CD14-positive monocyte (primary cell): Measurements from ENCODE around the gene NLRC5. TPM values are rescaled to one million over a fixed set of nuclear protein-coding genes. Genes with fewer than 3 reads are reported as not detected.

Experiments used
- DNase-seq, 3 donors: peaks; one replicate each; pipeline ENCODE4 v3.0.0-alpha.2; 2011 to 2022
- H2AFZ ChIP-seq: 2 replicates; pipeline ENCODE4 v1.6.0; 2012; ENCODE audit warnings: mild to moderate bottlenecking, low read depth, low read length, inconsistent platforms; ENCODE audit not compliant: insufficient read depth, poor library complexity, severe bottlenecking
- H3K27ac ChIP-seq, 2 donors: 1 replicate in 1 of 2; 2 replicates in 1 of 2; pipeline ENCODE4 v1.5.1; 2012 to 2013; ENCODE audit warnings: low read length in 2 of 2, control low read depth in 1 of 2, inconsistent platforms in 1 of 2, low read depth in 1 of 2, mild to moderate bottlenecking in 1 of 2
- H3K27me3 ChIP-seq, 2 donors: one replicate each; pipeline versions ENCODE4 v1.6.0 to v1.6.1; 2011 to 2013; ENCODE audit warnings: low read length in 2 of 2; ENCODE audit not compliant: control insufficient read depth in 2 of 2, insufficient read depth in 2 of 2
- H3K36me3 ChIP-seq, 2 donors: replicated peaks in 1 of 2; 1 replicate in 1 of 2; 2 replicates in 1 of 2; pipeline versions ENCODE4 v1.5.1 to v1.6.1; 2012 to 2013; ENCODE audit warnings: low read length in 2 of 2, control low read depth in 1 of 2, inconsistent platforms in 1 of 2, mild to moderate bottlenecking in 1 of 2; ENCODE audit not compliant: insufficient read depth in 2 of 2, control insufficient read depth in 1 of 2
- H3K4me1 ChIP-seq, 2 donors: 1 replicate in 1 of 2; 2 replicates in 1 of 2; pipeline versions ENCODE4 v1.5.1 to v1.6.1; 2012 to 2013; ENCODE audit warnings: low read length in 2 of 2, control low read depth in 1 of 2, inconsistent platforms in 1 of 2, mild to moderate bottlenecking in 1 of 2, moderate library complexity in 1 of 2; ENCODE audit not compliant: insufficient read depth in 2 of 2, control insufficient read depth in 1 of 2
- H3K4me2 ChIP-seq: replicated peaks from 2 replicates; pipeline ENCODE3; 2012; ENCODE audit warnings: low read length, moderate library complexity, mild to moderate bottlenecking; ENCODE audit not compliant: poor library complexity, severe bottlenecking; ENCODE audit errors: extremely low read depth
- H3K4me3 ChIP-seq, 3 experiments: fragments of 200-600 bp in 1 of 3; sonication (generic) in 1 of 3; replicated peaks in 1 of 3; 1 replicate in 2 of 3; 2 replicates in 1 of 3; pipeline ENCODE4 v1.5.1; 2011 to 2013; ENCODE audit warnings: low read length in 3 of 3, mild to moderate bottlenecking in 3 of 3, control low read depth in 2 of 3, low read depth in 2 of 3, inconsistent platforms in 1 of 3, moderate library complexity in 1 of 3
- H3K79me2 ChIP-seq: 2 replicates; pipeline ENCODE4 v1.6.0; 2012; ENCODE audit warnings: mild to moderate bottlenecking, control low read depth, inconsistent platforms, low read length, moderate library complexity; ENCODE audit not compliant: insufficient read depth
- H3K9ac ChIP-seq: 2 replicates; pipeline ENCODE4 v1.6.0; 2017; ENCODE audit warnings: low read length, mild to moderate bottlenecking; ENCODE audit not compliant: insufficient read depth, poor library complexity, severe bottlenecking
- H3K9me3 ChIP-seq, 2 donors: replicated peaks in 1 of 2; 1 replicate in 1 of 2; 2 replicates in 1 of 2; pipeline versions ENCODE4 v1.5.1 to v1.6.1; 2012 to 2013; ENCODE audit warnings: low read length in 2 of 2, control low read depth in 1 of 2; ENCODE audit not compliant: control insufficient read depth in 1 of 2, insufficient read depth in 1 of 2
- H4K20me1 ChIP-seq: 2 replicates; pipeline ENCODE4 v1.6.0; 2012; ENCODE audit warnings: mild to moderate bottlenecking, low read length, control low read depth, moderate library complexity; ENCODE audit not compliant: insufficient read depth
- H3K27ac Mint-ChIP-seq, 7 donors: one replicate each; pipeline ENCODE4 v1.8.0; 2020; ENCODE audit warnings: mild to moderate bottlenecking in 7 of 7, mixed read lengths in 7 of 7, moderate library complexity in 6 of 7, inconsistent platforms in 2 of 7
- H3K27me3 Mint-ChIP-seq, 3 donors: one replicate each; pipeline ENCODE4 v1.8.0; 2021 to 2022; ENCODE audit warnings: low read depth in 3 of 3, mild to moderate bottlenecking in 3 of 3, mixed read lengths in 3 of 3, moderate library complexity in 3 of 3, inconsistent platforms in 1 of 3
- H3K36me3 Mint-ChIP-seq, 2 donors: one replicate each; pipeline ENCODE4 v1.8.0; 2020; ENCODE audit warnings: mixed read lengths in 2 of 2, inconsistent platforms in 1 of 2, mild to moderate bottlenecking in 1 of 2
- H3K4me1 Mint-ChIP-seq: one replicate; pipeline ENCODE4 v1.8.0; 2020; ENCODE audit warnings: mild to moderate bottlenecking, mixed read lengths
- H3K4me3 Mint-ChIP-seq, 2 donors: one replicate each; pipeline ENCODE4 v1.8.0; 2020; ENCODE audit warnings: mild to moderate bottlenecking in 2 of 2, mixed read lengths in 2 of 2, moderate library complexity in 1 of 2
- H3K9me3 Mint-ChIP-seq, 7 donors: one replicate each; pipeline ENCODE4 v1.8.0; 2020 to 2022; ENCODE audit warnings: mixed read lengths in 7 of 7, mild to moderate bottlenecking in 6 of 7, moderate library complexity in 6 of 7, inconsistent platforms in 2 of 7
- CTCF ChIP-seq: fragments of 200-600 bp; IDR thresholded peaks from one replicate; pipeline ENCODE4 v1.8.0; 2022; ENCODE audit warnings: antibody characterized with exemption, mild to moderate bottlenecking
- WGBS: methylation state at CpG from one replicate; pipeline ENCODE4 v1.1.5; 2013; ENCODE audit warnings: missing lambda C conversion rate; ENCODE audit not compliant: insufficient coverage; 5-methylcytosine and 5-hydroxymethylcytosine counted together
- intact Hi-C, 2 donors: fragments of 100-400 bp; cut with micrococcal nuclease; formaldehyde crosslinking; loops; one replicate each; pipeline versions ENCODE4 v1.15.0 to v1.15.1; 2023
- polyA plus RNA-seq, 3 donors: library from polyadenylated mRNA; depleted of rRNA in 1 of 3; unstranded in 2 of 3; stranded (reverse) in 1 of 3; fragments of 300-500 nt in 2 of 3; fragments of >200 nt in 1 of 3; fragmentation: Illumina TruSeq in 2 of 3; gene quantifications; 1 replicate in 2 of 3; 2 replicates in 1 of 3; pipeline ENCODE4 v1.2.3, GENCODE V29; 2012 to 2021

Gene NLRC5
- polyA plus RNA-seq, 3 donors = 10.3 to 171 (median 21.6) TPM

DNA sequence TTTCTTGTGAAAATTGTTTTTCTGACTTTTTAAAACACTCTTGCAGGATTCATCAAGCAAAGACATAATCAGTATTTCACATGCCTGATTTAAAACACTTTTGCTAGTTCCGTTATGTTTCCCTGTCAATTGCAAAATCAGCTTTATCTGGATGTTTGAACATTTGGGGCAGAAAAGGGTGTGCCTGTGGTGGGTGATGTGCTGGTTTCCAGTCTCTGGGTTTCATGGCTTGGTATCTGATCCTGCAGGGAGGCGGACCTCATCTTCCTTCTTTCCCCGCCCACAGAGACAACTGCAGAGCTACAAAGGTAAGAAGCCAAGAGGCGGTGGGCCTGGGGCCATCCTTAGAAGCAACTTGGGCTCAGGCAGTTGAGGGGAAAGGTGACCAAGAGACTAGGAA lies 41.8 kb downstream of the NLRC5 start:
- intact Hi-C loops = no loop called here
- H4K20me1 ChIP-seq = no peaks in the 10 kb centered on the region

DNA sequence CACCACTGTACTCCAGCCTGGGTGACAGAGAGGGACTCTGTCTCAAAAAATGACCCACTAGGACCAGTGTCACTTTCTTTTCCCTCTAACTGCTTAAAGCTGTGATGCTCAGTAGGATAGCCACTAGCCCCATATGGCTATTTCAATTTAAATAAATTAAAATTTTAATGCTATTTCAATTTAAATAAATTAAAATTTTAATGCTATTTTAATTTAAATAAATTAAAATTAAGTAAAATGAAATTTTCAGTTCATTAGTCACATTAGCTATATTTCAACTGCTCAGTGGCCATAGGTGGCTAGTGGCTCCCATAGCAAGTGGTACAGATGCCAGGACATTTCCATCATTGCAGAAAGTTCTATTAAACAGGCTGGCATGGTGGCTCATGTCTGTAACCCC lies 43.0 kb downstream of the NLRC5 start:
- Mint-ChIP-seq H3K36me3 (peaks cover 84 to 92% of the 10 kb centered on the region in 2 donors), H3K9me3 (peaks cover 0 to 5% (median 0%) of the 10 kb centered on the region in 7 donors), H3K27ac (no peak overlapping the region), H3K4me1 (peaks cover 62% of the 10 kb centered on the region), H3K27me3 (no peaks in the 10 kb centered on the region), H3K4me3 (no peak overlapping the region)
- DNase-seq = no peak
- Histone ChIP-seq H3K4me3 (no peak overlapping the region), H2AFZ (no peak overlapping the region), H3K9ac (no peak overlapping the region), H3K36me3 (peaks cover 60 to 93% of the 10 kb centered on the region in 2 donors), H3K4me2 (no peak overlapping the region), H3K79me2 (peaks cover 19% of the 10 kb centered on the region), H3K4me1 (peaks cover 33 to 42% of the 10 kb centered on the region in 2 donors), H4K20me1 (no peaks in the 10 kb centered on the region), H3K27me3 (no peaks in the 10 kb centered on the region), H3K9me3 (no peaks in the 10 kb centered on the region), H3K27ac (no peak overlapping the region)
- no peak for TF ChIP-seq CTCF
- intact Hi-C loops = no loop called here

More for the DNA sequence above, 41.8 kb downstream of the NLRC5 start:
- peak overlapping the region in 2 of 7 donors; percentile 72 to 75 for H3K27ac Mint-ChIP-seq
- no peak overlapping the region for H3K4me3 Mint-ChIP-seq
- H3K9me3 Mint-ChIP-seq = peaks cover 0 to 5% (median 0%) of the 10 kb centered on the region in 7 donors
- H3K4me3 ChIP-seq = no peak overlapping the region
- peaks cover 60% of the 10 kb centered on the region for H3K4me1 Mint-ChIP-seq
- no peaks in the 10 kb centered on the region for H3K9me3 ChIP-seq
- no peak for TF ChIP-seq CTCF
- peaks cover 32 to 42% of the 10 kb centered on the region in 2 donors for H3K4me1 ChIP-seq
- H2AFZ ChIP-seq = no peak overlapping the region
- peaks cover 18% of the 10 kb centered on the region for H3K79me2 ChIP-seq
- no peaks in the 10 kb centered on the region for H3K27me3 ChIP-seq
- peaks cover 88 to 91% of the 10 kb centered on the region in 2 donors for H3K36me3 Mint-ChIP-seq
- no peak overlapping the region for H3K4me2 ChIP-seq
- H3K9ac ChIP-seq = no peak overlapping the region
- H3K27me3 Mint-ChIP-seq = no peaks in the 10 kb centered on the region
- H3K27ac ChIP-seq = peak overlapping the region in 1 of 2 donors; percentile 15
- no peak for DNase-seq
- WGBS = 80% methylated on average over 1 of the region's 4 CpGs
- H3K36me3 ChIP-seq = peaks cover 58 to 89% of the 10 kb centered on the region in 2 donors
